H9 (cell line): ENCODE results near the gene MBTPS1. TPM values are rescaled to one million over a fixed set of nuclear protein-coding genes. Genes with fewer than 3 reads are reported as not detected.

Experiments used
- DNase-seq: peaks from one replicate; pipeline ENCODE4 v3.0.0-alpha.2; 2017
- H2AFZ ChIP-seq: one replicate; pipeline ENCODE4 v1.6.1; 2013; ENCODE audit warnings: mild to moderate bottlenecking, low read length, control low read depth, moderate library complexity
- H2AK5ac ChIP-seq: 2 replicates; pipeline ENCODE4 v1.6.1; 2013; ENCODE audit warnings: low read length, control low read depth, mixed read lengths; ENCODE audit not compliant: insufficient read length
- H2BK120ac ChIP-seq: one replicate; pipeline ENCODE4 v1.6.1; 2013; ENCODE audit warnings: low read depth, mild to moderate bottlenecking, low read length, control low read depth, inconsistent platforms; ENCODE audit not compliant: poor library complexity, severe bottlenecking
- H2BK12ac ChIP-seq: 2 replicates; pipeline ENCODE4 v1.6.1; 2013; ENCODE audit warnings: low read length, control low read depth, mixed read lengths, low read depth; ENCODE audit not compliant: insufficient read length
- H2BK15ac ChIP-seq: 2 replicates; pipeline ENCODE4 v1.6.1; 2013; ENCODE audit warnings: low read depth, low read length, control low read depth
- H2BK20ac ChIP-seq: one replicate; pipeline ENCODE4 v1.6.1; 2013; ENCODE audit warnings: low read depth, mild to moderate bottlenecking, low read length, control low read depth, inconsistent platforms; ENCODE audit not compliant: poor library complexity, severe bottlenecking
- H2BK5ac ChIP-seq: 2 replicates; pipeline ENCODE4 v1.6.1; 2013; ENCODE audit warnings: low read length, control low read depth, mixed read lengths; ENCODE audit not compliant: insufficient read length
- H3K14ac ChIP-seq: 2 replicates; pipeline ENCODE4 v1.6.1; 2013; ENCODE audit warnings: low read length, control low read depth; ENCODE audit not compliant: insufficient read depth
- H3K18ac ChIP-seq: 2 replicates; pipeline ENCODE4 v1.6.1; 2013; ENCODE audit warnings: low read depth, mild to moderate bottlenecking, mixed read lengths, low read length, control low read depth; ENCODE audit not compliant: insufficient read length
- H3K23ac ChIP-seq: 2 replicates; pipeline ENCODE4 v1.6.1; 2013; ENCODE audit warnings: low read length, control low read depth, mixed read lengths, low read depth; ENCODE audit not compliant: insufficient read length
- H3K23me2 ChIP-seq: 2 replicates; pipeline ENCODE4 v1.6.1; 2013; ENCODE audit warnings: low read depth, mild to moderate bottlenecking, mixed read lengths, low read length, control low read depth; ENCODE audit not compliant: insufficient read length, poor library complexity, severe bottlenecking
- H3K27ac ChIP-seq: 2 replicates; pipeline ENCODE4 v1.5.1; 2013; ENCODE audit warnings: low read length, control low read depth, mixed read lengths, low read depth; ENCODE audit not compliant: insufficient read length
- H3K27me3 ChIP-seq: 2 replicates; pipeline ENCODE4 v1.6.1; 2013; ENCODE audit warnings: low read length, control low read depth, inconsistent platforms; ENCODE audit not compliant: insufficient read depth
- H3K4ac ChIP-seq: 2 replicates; pipeline ENCODE4 v1.6.1; 2013; ENCODE audit warnings: low read depth, mild to moderate bottlenecking, control low read depth, inconsistent platforms, low read length, moderate library complexity
- H3K4me1 ChIP-seq: 2 replicates; pipeline ENCODE4 v1.6.1; 2013; ENCODE audit warnings: low read length, control low read depth, inconsistent platforms; ENCODE audit not compliant: insufficient read depth
- H3K4me2 ChIP-seq: 2 replicates; pipeline ENCODE4 v1.6.1; 2013; ENCODE audit warnings: low read length, control low read depth, mixed read lengths; ENCODE audit not compliant: insufficient read length, insufficient read depth
- H3K56ac ChIP-seq: 2 replicates; pipeline ENCODE4 v1.6.1; 2013; ENCODE audit warnings: low read depth, mild to moderate bottlenecking, mixed read lengths, low read length, control low read depth; ENCODE audit not compliant: insufficient read length
- H3K79me1 ChIP-seq: 2 replicates; pipeline ENCODE4 v1.6.1; 2013; ENCODE audit warnings: low read depth, mild to moderate bottlenecking, moderate library complexity, low read length, control low read depth, inconsistent platforms; ENCODE audit not compliant: insufficient read depth, poor library complexity, severe bottlenecking
- H3K79me2 ChIP-seq: 2 replicates; pipeline ENCODE4 v1.6.1; 2013; ENCODE audit warnings: low read length, control low read depth, inconsistent platforms; ENCODE audit not compliant: insufficient read depth
- H3K9ac ChIP-seq: 2 replicates; pipeline ENCODE4 v1.6.1; 2013; ENCODE audit warnings: low read length, control low read depth, mixed read lengths; ENCODE audit not compliant: insufficient read length; ENCODE audit errors: extremely low read depth
- H3K9me3 ChIP-seq: one replicate; pipeline ENCODE4 v1.6.1; 2013; ENCODE audit warnings: low read depth, low read length, inconsistent platforms; ENCODE audit not compliant: control insufficient read depth
- H3T11ph ChIP-seq: one replicate; pipeline ENCODE4 v1.6.1; 2013; ENCODE audit warnings: mild to moderate bottlenecking, low read length, control low read depth, inconsistent platforms
- H4K20me1 ChIP-seq: one replicate; pipeline ENCODE4 v1.6.1; 2013; ENCODE audit not compliant: control insufficient read depth, insufficient read length, insufficient read depth
- H4K5ac ChIP-seq: 2 replicates; pipeline ENCODE4 v1.6.1; 2013; ENCODE audit warnings: low read depth, mild to moderate bottlenecking, mixed read lengths, low read length, control low read depth; ENCODE audit not compliant: insufficient read length
- H4K8ac ChIP-seq: replicated peaks from 2 replicates; pipeline ENCODE4 v1.6.1; 2013; ENCODE audit warnings: low read length, control low read depth, mixed read lengths, low read depth; ENCODE audit not compliant: insufficient read length
- H4K91ac ChIP-seq: 2 replicates; pipeline ENCODE4 v1.6.1; 2013; ENCODE audit warnings: low read depth, mild to moderate bottlenecking, moderate library complexity, mixed read lengths, low read length, control low read depth; ENCODE audit not compliant: insufficient read length
- H3K27ac Mint-ChIP-seq, 3 experiments: 2 replicates in 2 of 3; 3 replicates in 1 of 3; pipeline ENCODE4 v1.8.0; 2020 to 2021; ENCODE audit warnings: mixed read lengths in 3 of 3, mild to moderate bottlenecking in 1 of 3, moderate library complexity in 1 of 3
- H3K27me3 Mint-ChIP-seq: 2 replicates; pipeline ENCODE4 v1.8.0; 2021; ENCODE audit warnings: low read depth, mild to moderate bottlenecking, moderate library complexity, mixed read lengths
- H3K36me3 Mint-ChIP-seq, 3 experiments: 2 replicates in 2 of 3; 3 replicates in 1 of 3; pipeline ENCODE4 v1.8.0; 2020 to 2021; ENCODE audit warnings: low read depth in 3 of 3, mixed read lengths in 3 of 3; ENCODE audit not compliant: insufficient read depth in 1 of 3
- H3K4me1 Mint-ChIP-seq, 2 experiments: 2 replicates each; pipeline ENCODE4 v1.8.0; 2020; ENCODE audit warnings: mixed read lengths in 2 of 2
- H3K4me3 Mint-ChIP-seq, 2 experiments: 2 replicates in 1 of 2; 3 replicates in 1 of 2; pipeline ENCODE4 v1.8.0; 2020 to 2021; ENCODE audit warnings: mild to moderate bottlenecking in 2 of 2, mixed read lengths in 2 of 2, moderate library complexity in 1 of 2
- H3K9me3 Mint-ChIP-seq, 2 experiments: 2 replicates in 1 of 2; 3 replicates in 1 of 2; pipeline ENCODE4 v1.8.0; 2020; ENCODE audit warnings: mild to moderate bottlenecking in 2 of 2, mixed read lengths in 2 of 2, moderate library complexity in 1 of 2
- WGBS: extraction: QIAGEN DNeasy Blood & Tissue Kit; methylation state at CpG from one replicate; pipeline ENCODE4 v1.1.7; 2013; ENCODE audit warnings: missing lambda C conversion rate, low lambda C conversion rate, mixed read lengths; ENCODE audit not compliant: insufficient read length; ENCODE audit errors: extremely low coverage; 5-methylcytosine and 5-hydroxymethylcytosine counted together
- total RNA-seq: library from RNA; stranded (reverse); gene quantifications from 2 replicates; pipeline ENCODE4 v1.2.1, GENCODE V29; 2021
- TF ChIP-seq, protein P1 (sequence below): fragments of 200-600 bp; sonication (generic); conservative IDR thresholded peaks from 3 replicates; pipeline ENCODE4 v1.8.0; 2021; ENCODE audit warnings: antibody characterized with exemption, mild to moderate bottlenecking

MBTPS1 gene
- total RNA-seq, 1 experiment from 2014 or later = 48.7 TPM

DNA sequence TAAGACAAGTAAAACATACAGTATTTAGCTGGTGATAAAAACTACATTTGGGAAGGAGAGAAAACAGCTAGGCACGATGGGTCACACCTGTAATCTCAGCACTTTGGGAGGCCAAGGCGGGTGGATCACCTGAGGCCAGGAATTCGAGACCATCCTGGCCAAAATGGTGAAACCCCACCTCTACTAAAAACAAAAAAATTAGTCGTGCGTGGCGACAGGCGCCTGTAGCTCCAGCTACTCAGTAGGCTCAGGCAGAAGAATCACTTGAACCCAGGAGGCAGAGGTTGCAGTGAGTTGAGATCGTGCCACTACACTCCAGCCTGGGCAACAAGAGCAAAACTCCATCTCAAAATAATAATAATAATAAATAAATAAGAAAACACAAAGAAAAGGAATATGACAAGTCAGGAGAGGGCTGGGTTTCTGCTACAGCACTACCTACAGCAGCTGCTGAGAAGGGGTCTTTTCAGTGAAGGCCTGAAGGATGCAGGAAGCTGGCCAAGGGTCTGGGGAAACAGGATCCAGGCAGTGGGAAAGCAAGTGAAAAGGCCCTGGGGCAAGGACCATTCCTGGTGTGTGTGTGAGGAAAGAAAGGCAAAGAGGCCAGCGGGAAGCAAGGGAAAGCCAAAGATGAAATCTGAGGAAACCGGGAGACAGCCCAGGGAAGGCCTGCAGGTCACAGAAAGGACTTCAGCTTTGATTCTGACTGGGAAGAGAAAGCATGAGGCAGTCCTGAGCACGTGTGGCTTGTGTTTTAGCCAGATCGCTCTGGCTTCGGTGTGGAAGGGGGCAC lies 10.6 kb downstream of the MBTPS1 start:
- Mint-ChIP-seq H3K4me3 (no peak overlapping the region), H3K27ac (peak overlapping the region; percentile 15 to 88 (median 65); a peak in 6 of 7 replicates), H3K4me1 (peaks cover 12 to 13% of the 10 kb centered on the region in 2 experiments; a peak in 3 of 4 replicates), H3K36me3 (peaks cover 0 to 13% (median 0%) of the 10 kb centered on the region in 3 experiments; a peak in 4 of 7 replicates), H3K27me3 (no peaks in the 10 kb centered on the region), H3K9me3 (no peaks in the 10 kb centered on the region)
- Histone ChIP-seq H2AK5ac (no peak overlapping the region), H4K8ac (no peak overlapping the region), H3K9me3 (no peaks in the 10 kb centered on the region), H2AFZ (no peak overlapping the region), H3K23ac (no peak overlapping the region), H3T11ph (no peak overlapping the region), H4K91ac (no peak overlapping the region), H3K18ac (no peak overlapping the region), H2BK12ac (no peak overlapping the region), H3K14ac (no peak overlapping the region), H2BK15ac (no peak overlapping the region), H3K23me2 (no peaks in the 10 kb centered on the region), H2BK5ac (no peak overlapping the region), H3K9ac (no peak overlapping the region), H3K79me2 (peaks cover 17% of the 10 kb centered on the region; the same call in 1 of the 2 replicates), H3K4ac (no peak overlapping the region), H2BK120ac (no peak overlapping the region), H3K27me3 (no peaks in the 10 kb centered on the region), H4K5ac (no peak overlapping the region), H2BK20ac (no peak overlapping the region), H3K56ac (no peak overlapping the region), H3K79me1 (peaks cover 5% of the 10 kb centered on the region), H3K4me1 (no peaks in the 10 kb centered on the region), H4K20me1 (no peaks in the 10 kb centered on the region), H3K27ac (no peak overlapping the region), H3K4me2 (no peak overlapping the region)
- DNase-seq = no peak
- no CpG with 5 or more reads among the region's 13 CpGs for WGBS
- TF ChIP-seq, protein P1, sequence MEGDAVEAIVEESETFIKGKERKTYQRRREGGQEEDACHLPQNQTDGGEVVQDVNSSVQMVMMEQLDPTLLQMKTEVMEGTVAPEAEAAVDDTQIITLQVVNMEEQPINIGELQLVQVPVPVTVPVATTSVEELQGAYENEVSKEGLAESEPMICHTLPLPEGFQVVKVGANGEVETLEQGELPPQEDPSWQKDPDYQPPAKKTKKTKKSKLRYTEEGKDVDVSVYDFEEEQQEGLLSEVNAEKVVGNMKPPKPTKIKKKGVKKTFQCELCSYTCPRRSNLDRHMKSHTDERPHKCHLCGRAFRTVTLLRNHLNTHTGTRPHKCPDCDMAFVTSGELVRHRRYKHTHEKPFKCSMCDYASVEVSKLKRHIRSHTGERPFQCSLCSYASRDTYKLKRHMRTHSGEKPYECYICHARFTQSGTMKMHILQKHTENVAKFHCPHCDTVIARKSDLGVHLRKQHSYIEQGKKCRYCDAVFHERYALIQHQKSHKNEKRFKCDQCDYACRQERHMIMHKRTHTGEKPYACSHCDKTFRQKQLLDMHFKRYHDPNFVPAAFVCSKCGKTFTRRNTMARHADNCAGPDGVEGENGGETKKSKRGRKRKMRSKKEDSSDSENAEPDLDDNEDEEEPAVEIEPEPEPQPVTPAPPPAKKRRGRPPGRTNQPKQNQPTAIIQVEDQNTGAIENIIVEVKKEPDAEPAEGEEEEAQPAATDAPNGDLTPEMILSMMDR = no peak
